ENCODE data around the gene EGR2. TPM values are rescaled to one million over a fixed set of nuclear protein-coding genes. Genes with fewer than 3 reads are reported as not detected.

The EGR2 gene
- total RNA-seq, 1 donor from 2014 or later, result 12.1 TPM

- H3K4me3 Mint-ChIP-seq (ENCODE audit: unreplicated experiment), result peak overlapping the region; percentile 89
- peaks cover 46% of the 10 kb centered on the region for H4K20me1 ChIP-seq (ENCODE audit: insufficient read depth, low read length)
- H3K9ac ChIP-seq (ENCODE audit: low read length), result peak overlapping the region; percentile 86
- H3K27ac Mint-ChIP-seq (ENCODE audit: unreplicated experiment), result peak overlapping the region; percentile 72
- peaks cover 2% of the 10 kb centered on the region for H3K9me3 Mint-ChIP-seq (ENCODE audit: unreplicated experiment)
- H3K79me2 ChIP-seq (ENCODE audit: insufficient read depth, low read length), result peaks cover 41% of the 10 kb centered on the region
- H3K4me1 Mint-ChIP-seq (ENCODE audit: low read depth, unreplicated experiment), result peaks cover 35% of the 10 kb centered on the region
- H3K36me3 Mint-ChIP-seq (ENCODE audit: low read depth, unreplicated experiment), result no peaks in the 10 kb centered on the region
- H3K36me3 ChIP-seq (ENCODE audit: insufficient read depth, low read length), result peaks cover 2% of the 10 kb centered on the region
- H3K4me1 ChIP-seq (ENCODE audit: insufficient read depth, low read length), result peaks cover 14% of the 10 kb centered on the region
- peak; percentile 38 for DNase-seq (ENCODE audit: low read depth)
- H3K27me3 Mint-ChIP-seq (ENCODE audit: low read depth, unreplicated experiment), result no peaks in the 10 kb centered on the region
- H3K27ac ChIP-seq (ENCODE audit: low read depth, low read length), result peak overlapping the region; percentile 92
- FAIRE-seq, result no peak
- peak overlapping the region; percentile 91 for H3K4me3 ChIP-seq (ENCODE audit: insufficient read depth, low read depth, low read length)
- peak overlapping the region; percentile 83 for H2AFZ ChIP-seq (ENCODE audit: low read depth, low read length)
- H3K27me3 ChIP-seq (ENCODE audit: insufficient read depth, low read length), result peaks cover 1% of the 10 kb centered on the region
- no peaks in the 10 kb centered on the region for H3K9me3 ChIP-seq (ENCODE audit: insufficient read depth, low read depth, low read length)
- peak overlapping the region; percentile 96 for H3K4me2 ChIP-seq (ENCODE audit: low read length)
- TF ChIP-seq EZH2 (IDR thresholded peaks at IDR 0.05; ENCODE audit: insufficient read depth, low read length) (no peak), CTCF (IDR thresholded peaks at IDR 0.05; ENCODE audit: insufficient read depth, low read depth, low read length) (no peak)
Measured at GRCh38 chr10:62805231-62806099, 10.7 kb downstream of the EGR2 start.

GRCh38 chr10:62804356-62805230 is 11.6 kb downstream of the EGR2 start, which contains the start of gene ADO:
ADO (plus strand) TSS chr10:62804720; CDS start chr10:62805060, 340 bp downstream.
- Mint-ChIP-seq H3K4me1 (ENCODE audit: low read depth, unreplicated experiment) (peaks cover 28% of the 10 kb centered on the region), H3K27me3 (ENCODE audit: low read depth, unreplicated experiment) (no peaks in the 10 kb centered on the region), H3K36me3 (ENCODE audit: low read depth, unreplicated experiment) (no peaks in the 10 kb centered on the region), H3K4me3 (ENCODE audit: unreplicated experiment) (peak within 1 kb of the TSS; percentile 96), H3K9me3 (ENCODE audit: unreplicated experiment) (peaks cover 2% of the 10 kb centered on the region), H3K27ac (ENCODE audit: unreplicated experiment) (peak within 1 kb of the TSS; percentile 99)
- H3K36me3 ChIP-seq (ENCODE audit: insufficient read depth, low read length), result peaks cover 2% of the 10 kb centered on the region
- peaks cover 44% of the 10 kb centered on the region for H4K20me1 ChIP-seq (ENCODE audit: insufficient read depth, low read length)
- H3K27ac ChIP-seq (ENCODE audit: low read depth, low read length), result peak within 1 kb of the TSS; percentile 92
- DNase-seq (ENCODE audit: low read depth) (peak; percentile 72), FAIRE-seq (no peak)
- no peaks in the 10 kb centered on the region for H3K9me3 ChIP-seq (ENCODE audit: insufficient read depth, low read depth, low read length)
- TF ChIP-seq CTCF (IDR thresholded peaks at IDR 0.05; ENCODE audit: insufficient read depth, low read depth, low read length), result no peak
- no peak for TF ChIP-seq EZH2 (IDR thresholded peaks at IDR 0.05; ENCODE audit: insufficient read depth, low read length)
- H3K27me3 ChIP-seq (ENCODE audit: insufficient read depth, low read length), result peaks cover 6% of the 10 kb centered on the region
- peak within 1 kb of the TSS; percentile 91 for H3K4me3 ChIP-seq (ENCODE audit: insufficient read depth, low read depth, low read length)
- peak within 1 kb of the TSS; percentile 86 for H3K9ac ChIP-seq (ENCODE audit: low read length)
- peak within 1 kb of the TSS; percentile 96 for H3K4me2 ChIP-seq (ENCODE audit: low read length)
- H3K4me1 ChIP-seq (ENCODE audit: insufficient read depth, low read length), result peaks cover 14% of the 10 kb centered on the region
- peak within 1 kb of the TSS; percentile 83 for H2AFZ ChIP-seq (ENCODE audit: low read depth, low read length)
- H3K79me2 ChIP-seq (ENCODE audit: insufficient read depth, low read length), result peaks cover 41% of the 10 kb centered on the region
